ENCODE results near the gene SARDH.
"Not testable (repeated sequence)": the region's sequence is repeated elsewhere in the genome, so short reads cannot be mapped to it uniquely, and the experiment has no call there.

Gene SARDH

DNA sequence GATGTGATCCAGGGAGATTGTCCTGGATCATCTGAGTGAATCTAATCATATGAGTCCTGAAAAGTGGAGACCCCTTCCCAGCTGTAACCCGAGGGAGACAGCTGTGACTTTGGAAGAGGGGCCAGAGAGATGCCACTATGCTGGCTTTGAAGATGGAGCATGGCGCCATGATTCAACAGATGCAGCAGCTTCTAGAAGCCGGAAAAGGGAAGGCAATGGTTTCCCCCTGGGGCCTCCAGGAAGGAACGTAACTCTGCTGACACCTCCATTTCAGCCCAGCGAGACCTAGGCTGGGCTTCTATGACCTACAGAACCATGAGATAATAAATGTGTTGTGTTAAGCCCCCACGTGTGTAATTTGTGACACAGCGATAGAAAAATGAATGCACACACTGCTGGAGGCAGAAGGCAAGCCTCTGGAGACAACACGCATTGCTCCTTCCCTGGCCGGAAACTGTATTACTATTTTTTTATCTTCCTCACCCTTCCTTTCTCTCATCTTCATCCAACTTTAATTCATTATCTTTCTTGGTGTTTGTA lies 16.6 kb upstream of the SARDH start:
- Histone ChIP-seq H3K9me3 (ENCODE audit: control insufficient read depth, low read length) (no peaks in the 10 kb centered on the region), H3K4me3 (ENCODE audit: extremely low read depth, insufficient read depth, low read length, poor library complexity, severe bottlenecking) (no peak overlapping the region), H3K36me3 (ENCODE audit: control insufficient read depth, insufficient read depth, low read length) (peaks cover 1% of the 10 kb centered on the region), H3K27ac (ENCODE audit: low read depth, low read length, severe bottlenecking) (no peak overlapping the region), H3K4me1 (ENCODE audit: control insufficient read depth, insufficient read depth, low read length, poor library complexity, severe bottlenecking) (no peaks in the 10 kb centered on the region)
- WGBS, 2 experiments (ENCODE audit: insufficient coverage in 2 of 2) = 95 to 96% methylated on average over 4 to 8 of the region's 9 CpGs

- Histone ChIP-seq H3K4me1 (ENCODE audit: control insufficient read depth, insufficient read depth, low read length, poor library complexity, severe bottlenecking) (no peaks in the 10 kb centered on the region), H3K27ac (ENCODE audit: low read depth, low read length, severe bottlenecking) (no peak overlapping the region), H3K4me3 (ENCODE audit: extremely low read depth, insufficient read depth, low read length, poor library complexity, severe bottlenecking) (no peak overlapping the region), H3K36me3 (ENCODE audit: control insufficient read depth, insufficient read depth, low read length) (no peaks in the 10 kb centered on the region), H3K9me3 (ENCODE audit: control insufficient read depth, low read length) (no peaks in the 10 kb centered on the region)
- 92 to 93% methylated on average over 4 of the region's 6 CpGs for WGBS, 2 experiments (ENCODE audit: insufficient coverage in 2 of 2)
Measured at GRCh38 chr9:133754187-133754586, 16.0 kb upstream of the SARDH start.

GRCh38 chr9:133752739-133753446 lies 14.7 kb upstream of the SARDH start:
- H3K27ac ChIP-seq (ENCODE audit: low read depth, low read length, severe bottlenecking) = no peak overlapping the region
- no peaks in the 10 kb centered on the region for H3K36me3 ChIP-seq (ENCODE audit: control insufficient read depth, insufficient read depth, low read length)
- WGBS, 2 experiments (ENCODE audit: insufficient coverage in 2 of 2) = 79 to 88% methylated on average over 6 to 7 of the region's 9 CpGs
- H3K4me1 ChIP-seq (ENCODE audit: control insufficient read depth, insufficient read depth, low read length, poor library complexity, severe bottlenecking) = no peaks in the 10 kb centered on the region
- H3K9me3 ChIP-seq (ENCODE audit: control insufficient read depth, low read length) = no peaks in the 10 kb centered on the region
- H3K4me3 ChIP-seq (ENCODE audit: extremely low read depth, insufficient read depth, low read length, poor library complexity, severe bottlenecking) = no peak overlapping the region

GRCh38 chr9:133750982-133751649 lies 13.0 kb upstream of the SARDH start:
- Histone ChIP-seq H3K27ac (ENCODE audit: low read depth, low read length, severe bottlenecking) (no peak overlapping the region), H3K36me3 (ENCODE audit: control insufficient read depth, insufficient read depth, low read length) (no peaks in the 10 kb centered on the region), H3K4me1 (ENCODE audit: control insufficient read depth, insufficient read depth, low read length, poor library complexity, severe bottlenecking) (no peaks in the 10 kb centered on the region), H3K9me3 (ENCODE audit: control insufficient read depth, low read length) (no peaks in the 10 kb centered on the region), H3K4me3 (ENCODE audit: extremely low read depth, insufficient read depth, low read length, poor library complexity, severe bottlenecking) (no peak overlapping the region)
- 81 to 87% methylated on average over 8 of the region's 9 CpGs for WGBS, 2 experiments (ENCODE audit: insufficient coverage in 2 of 2)

DNA sequence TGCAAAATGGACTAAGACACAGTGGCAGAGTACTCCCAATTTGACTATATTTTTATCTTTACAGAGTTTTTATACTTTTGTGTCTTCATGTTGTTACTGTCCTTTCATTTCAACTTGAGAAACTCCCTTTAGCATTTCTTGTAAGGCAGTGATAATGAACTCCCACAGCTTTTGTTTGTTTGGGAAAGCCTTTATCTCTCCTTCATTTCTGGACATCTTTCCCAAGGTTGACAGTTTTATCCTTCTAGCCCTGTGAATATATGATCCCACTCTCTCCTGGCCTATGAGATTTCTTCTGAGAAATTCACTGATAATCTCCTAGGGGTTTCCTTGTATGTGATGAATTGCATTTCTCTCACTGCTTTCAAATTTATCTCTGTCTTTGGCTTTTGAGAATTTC lies 9.2 kb upstream of the SARDH start:
- Histone ChIP-seq H3K4me3 (ENCODE audit: extremely low read depth, insufficient read depth, low read length, poor library complexity, severe bottlenecking) (no peak overlapping the region), H3K9me3 (ENCODE audit: control insufficient read depth, low read length) (no peaks in the 10 kb centered on the region), H3K36me3 (ENCODE audit: control insufficient read depth, insufficient read depth, low read length) (no peaks in the 10 kb centered on the region), H3K4me1 (ENCODE audit: control insufficient read depth, insufficient read depth, low read length, poor library complexity, severe bottlenecking) (no peaks in the 10 kb centered on the region), H3K27ac (ENCODE audit: low read depth, low read length, severe bottlenecking) (no peak overlapping the region)

DNA sequence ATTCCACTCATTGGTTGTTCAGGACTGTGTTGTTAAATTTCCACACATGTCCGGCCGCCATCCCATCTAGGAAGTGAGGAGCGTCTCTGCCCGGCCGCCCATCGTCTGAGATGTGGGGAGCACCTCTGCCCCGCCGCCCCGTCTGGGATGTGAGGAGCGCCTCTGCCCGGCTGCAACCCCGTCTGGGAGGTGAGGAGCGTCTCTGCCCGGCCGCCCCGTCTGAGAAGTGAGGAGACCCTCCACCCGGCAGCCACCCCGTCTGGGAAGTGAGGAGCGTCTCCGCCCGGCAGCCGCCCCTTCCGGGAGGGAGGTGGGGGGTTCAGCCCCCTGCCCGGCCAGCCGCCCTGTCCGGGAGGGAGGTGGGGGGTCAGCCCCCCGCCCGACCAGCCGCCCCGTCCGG lies 6.4 kb upstream of the SARDH start:
- H3K4me1 ChIP-seq (ENCODE audit: control insufficient read depth, insufficient read depth, low read length, poor library complexity, severe bottlenecking); H3K36me3 ChIP-seq (ENCODE audit: control insufficient read depth, insufficient read depth, low read length); H3K9me3 ChIP-seq (ENCODE audit: control insufficient read depth, low read length); H3K4me3 ChIP-seq (ENCODE audit: extremely low read depth, insufficient read depth, low read length, poor library complexity, severe bottlenecking); H3K27ac ChIP-seq (ENCODE audit: low read depth, low read length, severe bottlenecking): not testable (repeated sequence)
- WGBS, 2 experiments (ENCODE audit: insufficient coverage in 2 of 2) = no CpG with 5 or more reads among the region's 31 CpGs

DNA sequence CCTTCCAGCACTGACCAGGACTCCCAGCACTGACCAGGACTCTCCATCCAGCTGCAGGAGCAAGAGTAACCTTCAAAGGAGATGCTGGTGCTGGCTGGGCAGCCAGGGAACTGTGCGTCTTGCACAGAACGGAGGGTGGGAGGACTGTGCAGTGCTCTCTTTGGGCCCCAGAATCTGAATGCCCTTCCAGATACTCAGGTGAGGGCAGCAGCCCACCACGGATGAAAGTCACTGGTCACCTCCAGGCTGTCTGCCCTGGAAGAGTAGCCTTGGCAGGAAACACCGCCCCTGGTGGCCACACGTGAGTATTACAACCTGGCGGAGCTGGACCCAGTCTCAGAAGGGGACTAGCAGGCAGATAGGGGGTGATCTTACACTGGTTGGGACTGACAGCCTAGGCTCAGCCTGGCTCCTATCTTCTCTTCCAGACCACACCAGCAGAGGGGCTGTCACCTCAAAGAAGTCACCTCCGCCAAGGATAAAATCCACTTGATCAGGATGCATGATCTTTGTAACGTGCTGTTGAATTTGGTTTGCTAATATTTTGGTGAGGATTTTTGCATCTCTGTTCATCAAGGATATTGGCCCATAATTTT lies 4.8 kb upstream of the SARDH start:
- Histone ChIP-seq H3K27ac (ENCODE audit: low read depth, low read length, severe bottlenecking) (no peak overlapping the region), H3K9me3 (ENCODE audit: control insufficient read depth, low read length) (no peaks in the 10 kb centered on the region), H3K36me3 (ENCODE audit: control insufficient read depth, insufficient read depth, low read length) (no peaks in the 10 kb centered on the region), H3K4me3 (ENCODE audit: extremely low read depth, insufficient read depth, low read length, poor library complexity, severe bottlenecking) (no peak overlapping the region), H3K4me1 (ENCODE audit: control insufficient read depth, insufficient read depth, low read length, poor library complexity, severe bottlenecking) (peaks cover 8% of the 10 kb centered on the region)
- WGBS, 2 experiments (ENCODE audit: insufficient coverage in 2 of 2) = 23 to 26% methylated on average over 6 to 7 of the region's 8 CpGs

DNA sequence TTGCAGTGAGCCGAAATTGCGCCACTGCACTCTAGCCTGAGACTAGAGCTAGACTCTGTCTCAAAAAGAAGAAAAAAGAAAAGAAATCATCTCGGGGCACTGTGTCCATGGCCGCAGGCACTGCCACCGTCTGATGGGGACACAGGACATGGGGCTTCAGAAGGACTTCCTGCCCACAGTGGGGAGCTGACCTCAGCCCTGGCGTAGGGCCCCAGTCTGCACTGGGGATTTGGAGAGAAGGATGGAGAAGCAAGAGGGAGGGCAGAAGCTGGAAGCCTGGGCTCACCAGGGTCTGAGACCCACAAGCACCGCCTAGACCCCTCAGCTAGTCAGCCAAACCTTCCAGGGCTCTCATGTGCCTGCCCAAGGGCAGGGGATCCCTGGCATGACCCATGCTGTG lies 4.1 kb upstream of the SARDH start:
- WGBS, 2 experiments (ENCODE audit: insufficient coverage in 2 of 2) = 92 to 99% methylated on average over 4 to 6 of the region's 7 CpGs
- Histone ChIP-seq H3K4me1 (ENCODE audit: control insufficient read depth, insufficient read depth, low read length, poor library complexity, severe bottlenecking) (peaks cover 15% of the 10 kb centered on the region), H3K9me3 (ENCODE audit: control insufficient read depth, low read length) (no peaks in the 10 kb centered on the region), H3K4me3 (ENCODE audit: extremely low read depth, insufficient read depth, low read length, poor library complexity, severe bottlenecking) (no peak overlapping the region), H3K27ac (ENCODE audit: low read depth, low read length, severe bottlenecking) (no peak overlapping the region), H3K36me3 (ENCODE audit: control insufficient read depth, insufficient read depth, low read length) (no peaks in the 10 kb centered on the region)

DNA sequence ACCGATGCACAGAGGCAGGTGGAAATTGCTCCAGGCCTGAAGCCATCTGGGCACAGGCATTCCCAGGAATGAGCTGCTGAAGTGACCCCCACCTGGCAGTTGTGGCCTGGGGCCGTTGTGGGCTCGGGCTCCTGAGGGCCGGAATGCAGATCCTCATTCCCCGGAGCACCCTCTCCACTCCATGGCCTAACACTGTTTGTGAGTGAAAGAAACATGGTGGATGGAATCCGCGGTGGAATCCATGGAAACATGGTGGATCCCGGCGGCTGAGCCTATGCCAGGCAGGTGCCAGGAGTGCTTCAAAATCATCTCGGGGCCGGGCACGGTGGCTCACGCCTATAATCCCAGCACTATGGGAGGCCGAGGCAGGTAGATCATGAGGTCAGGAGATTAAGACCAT lies 3.6 kb upstream of the SARDH start:
- Histone ChIP-seq H3K4me3 (ENCODE audit: extremely low read depth, insufficient read depth, low read length, poor library complexity, severe bottlenecking) (no peak overlapping the region), H3K4me1 (ENCODE audit: control insufficient read depth, insufficient read depth, low read length, poor library complexity, severe bottlenecking) (peaks cover 17% of the 10 kb centered on the region), H3K27ac (ENCODE audit: low read depth, low read length, severe bottlenecking) (no peak overlapping the region), H3K36me3 (ENCODE audit: control insufficient read depth, insufficient read depth, low read length) (no peaks in the 10 kb centered on the region), H3K9me3 (ENCODE audit: control insufficient read depth, low read length) (no peaks in the 10 kb centered on the region)
- 86 to 91% methylated on average over 14 of the region's 14 CpGs for WGBS, 2 experiments (ENCODE audit: insufficient coverage in 2 of 2)

- Histone ChIP-seq H3K4me3 (ENCODE audit: extremely low read depth, insufficient read depth, low read length, poor library complexity, severe bottlenecking) (no peak overlapping the region), H3K9me3 (ENCODE audit: control insufficient read depth, low read length) (no peaks in the 10 kb centered on the region), H3K4me1 (ENCODE audit: control insufficient read depth, insufficient read depth, low read length, poor library complexity, severe bottlenecking) (peaks cover 17% of the 10 kb centered on the region), H3K36me3 (ENCODE audit: control insufficient read depth, insufficient read depth, low read length) (no peaks in the 10 kb centered on the region), H3K27ac (ENCODE audit: low read depth, low read length, severe bottlenecking) (no peak overlapping the region)
- WGBS, 2 experiments (ENCODE audit: insufficient coverage in 2 of 2) = 81 to 93% methylated on average over 3 to 4 of the region's 8 CpGs
Measured at GRCh38 chr9:133740911-133741310, 2.8 kb upstream of the SARDH start.
